AG09309 (cell line): ENCODE measurements around the gene UPK3A.

Experiments used
- DNase-seq: peaks from one replicate; pipeline ENCODE4 v3.0.0-alpha.2; 2010; ENCODE audit warnings: low read depth
- H3K4me3 ChIP-seq: 2 replicates; pipeline ENCODE4 v1.5.1; 2011; ENCODE audit warnings: mild to moderate bottlenecking, low read depth, low read length, moderate library complexity; ENCODE audit not compliant: control insufficient read depth
- TF ChIP-seq, protein P1 (sequence below): IDR thresholded peaks from 2 replicates; pipeline ENCODE4 v1.5.1; 2011; ENCODE audit warnings: mild to moderate bottlenecking, low read depth, low read length, inconsistent platforms; ENCODE audit not compliant: insufficient read depth, control insufficient read depth; ENCODE audit errors: missing control alignments

Gene UPK3A

DNA sequence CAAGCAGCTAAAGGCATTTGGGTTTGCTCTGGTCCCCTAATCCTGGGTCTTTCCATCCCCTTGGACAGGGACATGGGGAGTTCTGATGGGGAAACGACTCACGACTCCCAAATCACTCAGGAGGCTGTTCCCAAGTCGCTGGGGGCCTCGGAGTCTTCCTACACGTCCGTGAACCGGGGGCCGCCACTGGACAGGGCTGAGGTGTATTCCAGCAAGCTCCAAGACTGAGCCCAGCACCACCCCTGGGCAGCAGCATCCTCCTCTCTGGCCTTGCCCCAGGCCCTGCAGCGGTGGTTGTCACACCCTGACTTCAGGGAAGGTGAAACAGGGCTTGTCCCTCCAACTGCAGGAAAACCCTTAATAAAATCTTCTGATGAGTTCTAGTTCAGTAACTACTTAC is 10.7 kb downstream of the UPK3A start:
- no peak overlapping the region for H3K4me3 ChIP-seq
- TF ChIP-seq, protein P1, sequence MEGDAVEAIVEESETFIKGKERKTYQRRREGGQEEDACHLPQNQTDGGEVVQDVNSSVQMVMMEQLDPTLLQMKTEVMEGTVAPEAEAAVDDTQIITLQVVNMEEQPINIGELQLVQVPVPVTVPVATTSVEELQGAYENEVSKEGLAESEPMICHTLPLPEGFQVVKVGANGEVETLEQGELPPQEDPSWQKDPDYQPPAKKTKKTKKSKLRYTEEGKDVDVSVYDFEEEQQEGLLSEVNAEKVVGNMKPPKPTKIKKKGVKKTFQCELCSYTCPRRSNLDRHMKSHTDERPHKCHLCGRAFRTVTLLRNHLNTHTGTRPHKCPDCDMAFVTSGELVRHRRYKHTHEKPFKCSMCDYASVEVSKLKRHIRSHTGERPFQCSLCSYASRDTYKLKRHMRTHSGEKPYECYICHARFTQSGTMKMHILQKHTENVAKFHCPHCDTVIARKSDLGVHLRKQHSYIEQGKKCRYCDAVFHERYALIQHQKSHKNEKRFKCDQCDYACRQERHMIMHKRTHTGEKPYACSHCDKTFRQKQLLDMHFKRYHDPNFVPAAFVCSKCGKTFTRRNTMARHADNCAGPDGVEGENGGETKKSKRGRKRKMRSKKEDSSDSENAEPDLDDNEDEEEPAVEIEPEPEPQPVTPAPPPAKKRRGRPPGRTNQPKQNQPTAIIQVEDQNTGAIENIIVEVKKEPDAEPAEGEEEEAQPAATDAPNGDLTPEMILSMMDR: no peak
- no peak for DNase-seq

DNA sequence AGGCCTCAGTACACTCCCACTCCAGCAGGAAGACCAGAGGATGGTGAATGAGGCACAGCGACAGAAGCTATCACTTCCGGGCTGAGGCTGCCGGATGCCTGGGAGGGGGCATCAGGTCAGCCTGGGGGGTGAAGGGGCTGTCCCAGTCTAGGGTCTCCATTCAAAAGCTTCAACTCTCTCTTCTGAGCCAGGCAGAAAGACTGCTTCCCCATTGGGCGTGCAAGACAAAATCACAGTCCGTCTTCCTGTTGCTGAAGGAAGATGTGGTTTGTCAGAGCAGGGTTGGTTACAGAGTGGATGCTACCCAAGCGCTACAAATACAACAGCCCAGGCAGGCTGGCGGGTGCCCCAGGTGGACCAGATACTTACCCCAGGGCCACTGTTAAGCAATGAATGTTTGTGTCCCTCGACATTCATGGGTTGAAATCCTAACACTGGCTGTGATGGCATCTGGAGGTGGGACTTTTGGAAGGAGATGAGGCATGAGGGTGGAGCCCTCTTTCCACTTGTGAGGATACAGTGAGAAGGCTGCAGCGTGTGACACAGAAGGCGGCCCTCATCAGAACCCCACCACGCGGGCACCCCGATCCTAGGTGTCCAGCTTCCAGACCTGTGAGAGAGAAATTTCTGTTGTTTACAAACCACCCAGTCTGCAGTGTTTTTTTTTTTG is 12.0 kb downstream of the UPK3A start:
- TF ChIP-seq, protein P1: no peak
- DNase-seq: no peak
- H3K4me3 ChIP-seq: no peak overlapping the region

DNA sequence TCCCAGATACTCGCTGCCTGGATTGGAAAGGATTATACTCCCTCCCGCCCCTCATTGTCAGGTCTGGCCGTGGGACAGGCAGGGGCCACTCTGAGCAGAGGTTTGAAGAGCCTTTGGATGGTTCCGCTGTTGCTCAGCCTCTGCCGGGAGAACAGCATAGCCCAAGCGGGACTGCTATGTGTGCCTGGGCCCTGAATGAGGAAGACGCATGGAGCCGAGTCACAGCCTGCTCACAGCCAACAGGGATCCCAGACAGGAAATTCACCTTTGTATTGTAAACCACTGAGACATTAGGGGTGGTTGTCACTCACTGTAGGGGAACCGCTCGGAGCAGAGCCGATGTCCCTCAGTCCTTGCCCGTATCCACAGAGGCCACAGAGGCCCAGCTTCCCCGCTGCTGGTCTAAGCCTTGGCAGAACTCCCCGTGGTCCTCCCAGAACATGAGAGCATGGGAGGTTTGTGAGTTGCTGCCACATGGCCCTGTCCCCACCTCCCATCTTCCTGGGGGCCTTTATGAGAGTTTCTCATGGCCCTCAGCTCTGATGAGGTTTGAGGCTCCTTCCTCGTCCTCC is 14.3 kb downstream of the UPK3A start:
- no peak for DNase-seq
- TF ChIP-seq, protein P1: no peak

DNA sequence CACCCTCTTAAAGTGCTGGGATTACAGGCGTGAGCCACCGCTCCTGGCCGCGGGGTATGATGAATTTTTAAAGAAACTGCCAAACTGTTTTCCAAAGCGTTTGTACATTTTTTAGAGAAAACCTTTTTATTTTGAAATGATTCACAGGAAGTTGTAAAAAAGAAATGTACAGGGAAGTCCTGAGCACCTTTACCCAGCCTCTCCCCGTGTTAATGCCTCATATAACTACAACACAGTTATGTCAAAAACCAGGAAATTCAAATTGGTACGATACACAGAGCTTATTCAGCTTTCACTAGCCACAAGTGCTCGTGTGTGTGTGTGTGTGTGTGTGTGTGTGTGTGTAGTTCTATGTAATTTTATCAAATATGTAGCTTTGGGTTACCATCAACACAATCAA is 18.0 kb downstream of the UPK3A start:
- H3K4me3 ChIP-seq: no peak overlapping the region
- TF ChIP-seq, protein P1: no peak
- DNase-seq: peak; percentile 7

More for the DNA sequence above, 14.3 kb downstream of the UPK3A start:
- no peak overlapping the region for H3K4me3 ChIP-seq

DNA sequence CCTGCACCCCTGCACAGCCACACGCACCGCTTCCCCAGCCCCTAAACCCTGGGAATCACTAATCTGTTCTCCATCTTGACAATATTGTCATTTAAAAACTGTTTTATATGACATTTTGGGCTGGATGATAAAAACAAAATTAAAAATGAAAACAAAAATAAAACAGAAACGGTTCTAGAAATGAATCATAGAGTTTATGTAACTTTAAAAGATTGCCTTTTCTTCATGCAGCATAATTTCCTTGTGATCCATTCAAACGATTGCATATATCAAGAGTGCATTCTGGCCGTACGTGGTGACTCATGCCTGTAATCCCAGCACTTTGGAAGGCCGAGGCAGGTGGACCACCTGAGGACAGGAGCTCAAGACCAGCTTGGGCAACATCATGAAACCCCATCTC is 18.4 kb downstream of the UPK3A start:
- no peak overlapping the region for H3K4me3 ChIP-seq
- TF ChIP-seq, protein P1: no peak
- no peak for DNase-seq

DNA sequence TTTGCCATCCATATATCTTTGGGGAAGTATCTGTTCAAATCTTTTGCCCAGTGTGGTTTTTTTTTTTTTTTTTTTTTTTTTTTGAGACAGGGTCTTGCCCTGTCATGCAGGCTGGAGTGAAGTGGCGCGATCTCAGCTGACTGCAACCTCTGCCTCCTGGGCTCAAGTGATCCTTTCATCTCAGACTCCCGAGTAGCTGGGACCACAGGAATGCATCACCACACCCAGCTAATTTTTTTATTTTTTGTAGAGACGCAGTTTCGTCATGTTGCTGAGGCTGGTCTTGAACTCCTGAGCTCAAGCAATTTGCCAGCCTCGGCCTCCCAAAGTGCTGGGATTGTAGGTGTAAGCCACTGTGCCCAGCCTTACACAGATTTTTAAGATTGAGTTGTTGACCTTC is 20.2 kb downstream of the UPK3A start:
- no peak overlapping the region for H3K4me3 ChIP-seq
- DNase-seq: no peak
- TF ChIP-seq, protein P1: no peak

DNA sequence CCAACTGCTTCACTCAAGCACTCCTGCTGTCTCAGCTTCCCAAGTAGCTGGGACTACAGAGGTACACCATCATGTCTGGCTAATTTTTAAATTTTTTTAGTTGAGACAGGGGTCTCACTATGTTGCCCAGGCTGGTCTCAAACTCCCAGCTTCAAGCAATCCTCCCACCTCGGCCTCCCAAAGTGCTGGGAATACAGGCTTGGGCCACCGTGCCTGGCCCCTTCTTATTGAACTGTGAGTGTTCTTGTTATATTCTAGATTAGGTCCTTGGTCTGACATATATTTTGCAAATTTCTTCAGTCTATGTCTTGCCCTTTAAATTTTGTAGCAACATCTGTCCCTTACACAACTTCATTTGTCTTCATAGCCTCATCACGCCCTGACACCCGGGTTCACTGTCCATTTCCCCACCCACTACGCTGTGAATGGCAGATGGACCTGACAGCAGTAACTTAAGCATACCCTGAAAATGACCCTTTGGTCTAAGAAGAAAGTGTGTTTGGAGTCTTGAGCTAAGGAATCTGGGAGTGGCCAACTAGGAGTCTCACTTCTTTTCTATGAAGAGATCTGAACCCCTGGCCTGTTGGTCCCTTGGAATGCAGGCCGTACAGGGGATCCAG is 20.8 kb downstream of the UPK3A start:
- TF ChIP-seq, protein P1: no peak
- H3K4me3 ChIP-seq: no peak overlapping the region
- no peak for DNase-seq
